Mammary epithelial cell (primary cell): ENCODE results near the gene HIVEP3.

ENCODE experiments used
- EZH2 ChIP-seq: IDR thresholded peaks from 2 replicates; pipeline ENCODE4 v1.6.1; 2012; ENCODE audit warnings: low read length, inconsistent platforms, borderline replicate concordance
- TF ChIP-seq, protein P1 (sequence below), 2 donors: IDR thresholded peaks in 1 of 2; conservative IDR thresholded peaks in 1 of 2; 2 replicates each; pipeline ENCODE4 v1.5.1; 2011 to 2012; ENCODE audit warnings: inconsistent platforms in 2 of 2, low read length in 2 of 2, mild to moderate bottlenecking in 2 of 2, control low read depth in 1 of 2, low read depth in 1 of 2; ENCODE audit not compliant: insufficient read depth in 1 of 2; ENCODE audit errors: extremely low read depth in 1 of 2

DNA sequence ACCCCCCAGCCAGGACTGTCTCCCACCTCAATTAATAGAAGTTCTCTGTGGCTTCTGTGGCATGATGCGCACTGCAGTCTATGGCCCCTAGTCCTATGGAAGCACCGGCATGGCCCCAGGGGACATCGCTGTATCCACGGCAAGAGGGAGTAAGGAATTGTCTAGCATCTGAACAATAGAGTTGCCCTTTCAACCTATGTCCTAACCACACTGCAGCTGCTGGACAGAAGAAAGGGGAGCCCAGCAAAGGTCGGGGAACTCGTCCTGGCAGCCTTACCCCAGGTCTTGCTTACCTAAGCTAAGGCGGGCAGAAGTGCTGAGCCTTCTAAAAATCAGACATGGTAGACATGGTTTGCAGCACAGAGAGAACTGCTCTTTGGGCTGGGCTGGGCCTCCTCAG is 330.9 kb downstream of the HIVEP3 start:
- TF ChIP-seq, protein P1, sequence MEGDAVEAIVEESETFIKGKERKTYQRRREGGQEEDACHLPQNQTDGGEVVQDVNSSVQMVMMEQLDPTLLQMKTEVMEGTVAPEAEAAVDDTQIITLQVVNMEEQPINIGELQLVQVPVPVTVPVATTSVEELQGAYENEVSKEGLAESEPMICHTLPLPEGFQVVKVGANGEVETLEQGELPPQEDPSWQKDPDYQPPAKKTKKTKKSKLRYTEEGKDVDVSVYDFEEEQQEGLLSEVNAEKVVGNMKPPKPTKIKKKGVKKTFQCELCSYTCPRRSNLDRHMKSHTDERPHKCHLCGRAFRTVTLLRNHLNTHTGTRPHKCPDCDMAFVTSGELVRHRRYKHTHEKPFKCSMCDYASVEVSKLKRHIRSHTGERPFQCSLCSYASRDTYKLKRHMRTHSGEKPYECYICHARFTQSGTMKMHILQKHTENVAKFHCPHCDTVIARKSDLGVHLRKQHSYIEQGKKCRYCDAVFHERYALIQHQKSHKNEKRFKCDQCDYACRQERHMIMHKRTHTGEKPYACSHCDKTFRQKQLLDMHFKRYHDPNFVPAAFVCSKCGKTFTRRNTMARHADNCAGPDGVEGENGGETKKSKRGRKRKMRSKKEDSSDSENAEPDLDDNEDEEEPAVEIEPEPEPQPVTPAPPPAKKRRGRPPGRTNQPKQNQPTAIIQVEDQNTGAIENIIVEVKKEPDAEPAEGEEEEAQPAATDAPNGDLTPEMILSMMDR (conservative IDR thresholded peaks at IDR 0.05 in 1 of 2, IDR thresholded peaks at IDR 0.05 in 1 of 2; ENCODE audit: extremely low read depth in 1 of 2, insufficient read depth in 1 of 2, low read depth in 1 of 2, low read length in 2 of 2): no peak
- TF ChIP-seq EZH2: no peak
